Chondrocyte (in vitro differentiated cells): ENCODE data around the gene CACNA1B. TPM values are rescaled to one million over a fixed set of nuclear protein-coding genes. Genes with fewer than 3 reads are reported as not detected.
A peak's percentile ranks its signal among the peaks of the same experiment; 100 is the strongest.

ENCODE experiments used
- DNase-seq: peaks from one replicate; pipeline ENCODE4 v3.0.0; 2021; ENCODE audit warnings: mixed read lengths, low spot score
- H3K27ac Mint-ChIP-seq: one replicate; pipeline ENCODE4 v1.8.0; 2021; ENCODE audit warnings: mild to moderate bottlenecking, moderate library complexity, mixed read lengths; ENCODE audit not compliant: unreplicated experiment
- H3K27me3 Mint-ChIP-seq: 2 replicates; pipeline ENCODE4 v1.8.0; 2021; ENCODE audit warnings: low read depth, mixed read lengths
- H3K36me3 Mint-ChIP-seq: 2 replicates; pipeline ENCODE4 v1.8.0; 2021; ENCODE audit warnings: low read depth, mixed read lengths
- H3K4me1 Mint-ChIP-seq: 2 replicates; pipeline ENCODE4 v1.8.0; 2021; ENCODE audit warnings: low read depth, mild to moderate bottlenecking, mixed read lengths
- H3K4me3 Mint-ChIP-seq: one replicate; pipeline ENCODE4 v1.8.0; 2021; ENCODE audit warnings: mild to moderate bottlenecking, moderate library complexity, mixed read lengths; ENCODE audit not compliant: unreplicated experiment
- H3K9me3 Mint-ChIP-seq: 2 replicates; pipeline ENCODE4 v1.8.0; 2021; ENCODE audit warnings: low read depth, mixed read lengths
- CTCF ChIP-seq: fragments of 200-600 bp; sonication (generic); IDR thresholded peaks from 2 replicates; pipeline ENCODE4 v1.5.0; 2021; ENCODE audit warnings: antibody characterized with exemption, mild to moderate bottlenecking, moderate library complexity
- total RNA-seq: library from RNA; stranded (reverse); gene quantifications from 3 replicates; pipeline ENCODE4 v1.2.1, GENCODE V29; 2021

CACNA1B gene
- total RNA-seq, 1 donor from 2014 or later = 3.7 TPM

- Mint-ChIP-seq H3K27ac (no peak overlapping the region), H3K4me3 (peak overlapping the region; percentile 17), H3K36me3 (no peaks in the 10 kb centered on the region), H3K4me1 (peaks cover 2% of the 10 kb centered on the region), H3K9me3 (peaks cover 3% of the 10 kb centered on the region), H3K27me3 (peaks cover 25% of the 10 kb centered on the region)
- TF ChIP-seq CTCF = no peak
- no peak for DNase-seq
Observed at GRCh38 chr9:137876269-137876668, 1.3 kb upstream of the CACNA1B start.

GRCh38 chr9:137876781-137877386, 698 bp upstream of the CACNA1B start:
- Mint-ChIP-seq H3K4me3 (peak overlapping the region; percentile 17), H3K4me1 (peaks cover 2% of the 10 kb centered on the region), H3K27me3 (peaks cover 28% of the 10 kb centered on the region), H3K9me3 (peaks cover 3% of the 10 kb centered on the region), H3K36me3 (no peaks in the 10 kb centered on the region), H3K27ac (no peak overlapping the region)
- no peak for TF ChIP-seq CTCF
- DNase-seq = no peak

- Mint-ChIP-seq H3K9me3 (peaks cover 3% of the 10 kb centered on the region), H3K4me1 (peaks cover 2% of the 10 kb centered on the region), H3K36me3 (no peaks in the 10 kb centered on the region), H3K4me3 (no peak overlapping the region), H3K27ac (no peak overlapping the region), H3K27me3 (peaks cover 27% of the 10 kb centered on the region)
- no peak for DNase-seq
- peak; percentile 15 for TF ChIP-seq CTCF
Observed at GRCh38 chr9:137878146-137878941, 762 bp downstream of the CACNA1B start.

- Mint-ChIP-seq H3K4me1 (peaks cover 2% of the 10 kb centered on the region), H3K4me3 (no peak overlapping the region), H3K27ac (no peak overlapping the region), H3K36me3 (no peaks in the 10 kb centered on the region), H3K27me3 (peaks cover 24% of the 10 kb centered on the region), H3K9me3 (peaks cover under 1% of the 10 kb centered on the region)
- TF ChIP-seq CTCF = no peak
- DNase-seq = no peak
Observed at GRCh38 chr9:137879052-137879451, 1.5 kb downstream of the CACNA1B start.

- H3K27ac Mint-ChIP-seq = no peak overlapping the region
- H3K4me3 Mint-ChIP-seq = peak overlapping the region; percentile 6
- H3K4me1 Mint-ChIP-seq = peaks cover 2% of the 10 kb centered on the region
- DNase-seq = no peak
- no peaks in the 10 kb centered on the region for H3K9me3 Mint-ChIP-seq
- TF ChIP-seq CTCF = no peak
- H3K36me3 Mint-ChIP-seq = no peaks in the 10 kb centered on the region
- H3K27me3 Mint-ChIP-seq = peaks cover 23% of the 10 kb centered on the region
Observed at GRCh38 chr9:137879566-137880150, 2.1 kb downstream of the CACNA1B start.
